HG03108 (cell line): ENCODE data around the gene HOXB8.

ENCODE experiments used
- ATAC-seq: cut with Tn5 transposase; IDR thresholded peaks from one replicate; pipeline ENCODE4 v1.9.1; 2021; ENCODE audit warnings: moderate library complexity; ENCODE audit not compliant: unreplicated experiment

Gene HOXB8

DNA sequence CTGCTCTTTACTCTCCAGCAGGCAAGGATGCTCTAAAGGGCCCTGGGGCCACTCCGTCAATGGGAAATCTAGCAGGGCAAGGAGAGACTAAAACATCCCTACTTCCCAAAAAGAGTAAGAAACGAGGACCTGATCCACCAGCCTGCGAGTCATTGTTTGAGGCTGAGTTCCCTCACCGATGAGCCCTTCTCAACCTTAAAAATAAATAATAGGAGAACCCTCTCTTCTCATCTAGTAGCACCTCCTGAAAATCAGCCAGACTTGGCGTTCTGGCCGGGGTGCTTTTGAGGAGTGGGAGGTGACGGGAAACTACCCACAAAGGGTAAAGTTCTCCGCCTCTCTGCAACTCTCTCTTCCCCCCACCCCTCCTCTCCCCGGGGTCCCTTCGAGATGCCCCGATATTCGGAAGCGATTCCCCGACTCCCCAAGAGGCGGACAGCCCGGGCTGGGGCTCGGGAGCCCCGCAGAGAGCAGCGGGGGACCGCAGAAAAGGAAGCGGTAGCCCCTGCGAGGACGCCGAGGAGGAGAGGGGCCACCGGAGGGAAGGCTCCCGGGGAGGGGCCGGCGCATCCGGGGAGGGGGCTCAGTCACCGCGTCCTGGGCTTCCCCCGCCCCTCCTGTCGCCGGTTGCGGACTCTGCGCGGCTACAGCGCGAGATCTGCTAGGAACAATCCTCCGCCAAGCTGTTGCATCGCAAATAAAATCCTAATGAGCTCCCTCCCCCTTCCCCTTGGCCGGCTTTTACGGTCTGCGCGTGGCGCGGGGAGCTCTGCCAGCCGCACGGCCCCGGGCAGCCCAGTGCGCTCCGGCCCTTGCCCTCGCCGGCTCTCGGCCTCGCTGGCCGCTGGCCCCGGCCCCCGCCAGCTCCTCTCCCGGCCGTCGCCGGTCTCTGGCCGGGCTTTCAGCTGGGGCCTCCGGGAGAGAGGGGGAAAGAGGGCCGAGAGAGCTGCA, 9.7 kb upstream of the HOXB8 start:
- ATAC-seq, result no peak

DNA sequence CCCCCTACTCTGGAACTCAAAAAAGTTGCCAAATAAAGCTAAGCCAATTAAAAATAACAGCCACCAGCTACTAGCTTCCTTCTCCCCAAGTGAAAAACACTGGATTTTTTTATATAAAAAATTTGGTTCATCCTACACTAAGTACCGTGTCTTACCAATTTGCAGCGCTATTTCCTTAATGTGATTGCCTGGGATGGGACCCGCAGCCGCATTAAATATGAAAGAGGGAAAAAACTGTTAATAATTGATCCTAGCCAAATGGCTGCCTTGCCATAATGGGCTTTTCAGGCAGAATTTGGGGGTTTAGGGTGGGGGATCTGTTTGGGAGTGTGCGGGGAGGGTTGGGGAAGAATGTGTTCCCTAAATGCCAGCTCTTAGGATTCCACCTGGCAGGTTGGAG, 9.0 kb upstream of the HOXB8 start:
- ATAC-seq, result no peak

GRCh38 chr17:48623583-48623982, 8.5 kb upstream of the HOXB8 start:
- ATAC-seq, result no peak

GRCh38 chr17:48622857-48623256, 7.8 kb upstream of the HOXB8 start:
- ATAC-seq, result no peak

- no peak for ATAC-seq
Observed at GRCh38 chr17:48621410-48622392, 6.6 kb upstream of the HOXB8 start.

- ATAC-seq, result no peak
Observed at GRCh38 chr17:48620461-48621139, 5.5 kb upstream of the HOXB8 start.

DNA sequence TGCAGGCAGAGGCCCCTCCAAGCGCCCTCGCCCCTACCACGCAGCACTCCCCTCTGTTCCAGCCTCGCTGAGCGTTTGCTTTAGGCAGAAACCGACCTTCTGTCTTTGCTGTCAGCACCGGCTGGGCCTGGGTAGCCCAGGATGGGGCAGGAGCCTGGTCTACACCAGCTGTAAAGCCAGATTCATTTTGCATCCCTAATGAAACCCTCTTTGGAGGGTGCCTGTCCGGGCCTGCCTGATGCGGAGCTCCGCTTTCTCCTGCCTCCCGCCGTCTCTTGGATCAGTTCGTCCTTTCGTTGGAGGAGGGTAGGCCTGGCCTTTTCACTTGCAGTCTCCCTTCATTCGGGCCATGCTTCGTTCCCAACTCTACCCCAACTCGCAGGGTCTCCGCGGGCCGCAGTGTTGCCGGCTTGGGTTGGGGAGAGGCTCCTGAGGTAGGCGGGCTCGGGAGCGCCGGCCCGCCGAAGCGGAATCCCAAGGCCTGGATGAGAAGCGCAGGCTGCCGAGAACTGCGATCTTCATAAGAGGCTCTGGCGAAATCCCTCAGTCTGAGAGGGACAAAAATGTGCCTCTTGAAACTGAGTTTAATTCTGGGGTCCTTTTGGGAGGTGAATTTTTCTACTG, 4.8 kb upstream of the HOXB8 start:
- no peak for ATAC-seq

DNA sequence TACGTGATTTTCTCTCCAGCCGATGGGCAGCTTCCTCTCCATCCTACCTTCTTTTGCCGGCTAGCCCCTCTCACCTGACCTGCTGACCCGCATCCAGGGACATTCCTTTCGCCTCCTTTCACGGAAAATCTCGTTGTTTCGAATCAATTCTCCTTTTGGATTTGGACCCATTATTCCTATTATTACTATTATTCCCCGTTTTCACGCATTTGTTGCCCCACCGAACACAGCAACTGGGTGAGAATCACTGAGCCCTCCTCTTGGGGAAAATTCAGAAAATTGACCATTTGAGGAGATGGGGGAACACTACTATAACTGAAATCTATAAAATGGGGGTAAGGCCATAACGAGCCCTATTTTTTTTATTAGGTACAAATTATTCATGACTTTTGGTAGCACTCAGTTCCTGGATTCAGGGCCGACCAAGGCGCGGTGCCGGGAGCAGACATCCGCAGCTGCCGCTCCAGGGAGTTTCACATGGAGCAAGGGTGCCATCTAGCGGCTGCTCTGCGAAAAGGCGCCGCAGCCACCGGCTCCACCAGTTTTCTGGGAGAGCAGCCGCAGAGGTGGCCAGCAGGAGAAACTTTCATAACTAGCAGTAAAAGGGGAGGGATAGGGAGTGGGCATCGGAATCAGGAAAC, 3.3 kb upstream of the HOXB8 start:
- no peak for ATAC-seq

- no peak for ATAC-seq
Observed at GRCh38 chr17:48617471-48618255, 2.6 kb upstream of the HOXB8 start.

DNA sequence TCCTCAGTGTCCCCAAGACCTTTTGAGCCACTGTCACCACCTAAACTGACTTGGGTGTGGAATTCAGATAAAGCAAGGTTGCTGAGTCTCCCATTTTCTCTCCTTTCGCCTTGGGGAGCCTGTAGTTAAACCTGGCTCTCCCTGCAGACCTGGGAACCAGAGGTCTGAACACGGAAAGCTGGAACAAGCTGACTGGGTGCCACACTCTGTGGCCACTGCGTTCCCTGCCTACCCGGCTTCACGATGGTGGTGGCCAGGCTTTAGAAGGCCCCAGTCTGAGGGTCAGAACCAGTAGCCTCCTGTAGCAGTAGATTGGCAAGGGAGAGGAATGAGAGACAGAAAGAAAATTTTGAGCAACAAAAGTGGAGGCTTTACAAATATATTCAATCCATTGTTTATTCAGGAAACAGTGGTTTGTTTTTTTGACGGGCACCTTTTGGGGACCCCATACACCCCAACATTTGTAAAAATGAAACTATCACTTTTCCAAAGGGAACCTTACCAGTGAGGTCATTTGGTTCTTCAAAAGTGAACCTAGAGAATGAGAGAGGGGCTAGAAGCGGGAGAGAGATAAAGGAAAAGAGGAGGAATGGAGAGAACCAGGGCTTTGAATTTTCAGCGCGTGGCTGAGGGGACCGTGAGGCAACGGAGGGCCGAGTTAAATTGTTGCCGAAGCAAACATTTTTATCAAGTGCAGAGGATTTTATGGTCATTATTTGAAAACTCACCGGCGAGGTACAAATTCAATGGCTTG, 1.8 kb upstream of the HOXB8 start:
- ATAC-seq, result no peak

- no peak for ATAC-seq
Observed at GRCh38 chr17:48615963-48616716, 1.0 kb upstream of the HOXB8 start.

DNA sequence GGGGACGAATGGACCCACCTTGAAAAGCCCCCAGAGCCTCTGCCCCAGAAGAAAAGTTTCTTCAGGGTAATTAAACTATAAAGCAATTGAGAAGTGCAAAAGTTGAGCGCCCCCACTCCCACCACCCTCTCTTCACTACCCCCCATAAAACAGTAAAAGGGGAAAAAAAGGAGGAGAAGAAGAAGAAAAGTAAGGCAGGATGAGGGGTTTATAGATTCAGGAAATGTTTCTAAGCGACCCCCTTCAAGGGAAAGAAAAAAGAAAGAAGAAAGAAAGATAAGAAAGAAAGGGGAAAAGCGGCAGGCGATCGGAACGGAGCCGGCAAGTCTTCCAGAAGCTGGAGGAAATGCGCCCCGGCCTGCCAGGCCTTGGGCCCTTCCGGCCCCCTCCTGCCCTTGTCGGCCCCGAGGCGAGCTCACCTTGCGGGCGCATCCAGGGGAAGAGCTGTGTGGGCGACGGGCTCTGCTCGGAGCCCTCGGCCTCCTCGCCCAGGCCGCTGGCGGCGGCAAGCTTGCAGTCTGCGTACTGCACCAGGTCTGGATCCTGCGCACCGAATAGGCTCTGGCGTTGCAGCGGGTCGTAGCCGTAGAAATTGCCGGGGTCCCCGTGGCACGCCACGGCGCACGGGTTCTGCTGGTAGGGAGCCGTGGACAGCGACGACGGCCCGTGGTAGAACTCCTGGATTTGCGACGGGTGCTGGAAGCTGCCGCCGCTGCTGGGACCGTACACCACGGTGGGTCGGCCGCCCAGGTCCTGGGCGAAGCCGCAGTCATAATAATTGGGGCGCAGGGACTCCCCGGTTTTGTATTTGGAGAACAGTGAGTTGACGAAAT, 1.0 kb downstream of the HOXB8 start:
- no peak for ATAC-seq

DNA sequence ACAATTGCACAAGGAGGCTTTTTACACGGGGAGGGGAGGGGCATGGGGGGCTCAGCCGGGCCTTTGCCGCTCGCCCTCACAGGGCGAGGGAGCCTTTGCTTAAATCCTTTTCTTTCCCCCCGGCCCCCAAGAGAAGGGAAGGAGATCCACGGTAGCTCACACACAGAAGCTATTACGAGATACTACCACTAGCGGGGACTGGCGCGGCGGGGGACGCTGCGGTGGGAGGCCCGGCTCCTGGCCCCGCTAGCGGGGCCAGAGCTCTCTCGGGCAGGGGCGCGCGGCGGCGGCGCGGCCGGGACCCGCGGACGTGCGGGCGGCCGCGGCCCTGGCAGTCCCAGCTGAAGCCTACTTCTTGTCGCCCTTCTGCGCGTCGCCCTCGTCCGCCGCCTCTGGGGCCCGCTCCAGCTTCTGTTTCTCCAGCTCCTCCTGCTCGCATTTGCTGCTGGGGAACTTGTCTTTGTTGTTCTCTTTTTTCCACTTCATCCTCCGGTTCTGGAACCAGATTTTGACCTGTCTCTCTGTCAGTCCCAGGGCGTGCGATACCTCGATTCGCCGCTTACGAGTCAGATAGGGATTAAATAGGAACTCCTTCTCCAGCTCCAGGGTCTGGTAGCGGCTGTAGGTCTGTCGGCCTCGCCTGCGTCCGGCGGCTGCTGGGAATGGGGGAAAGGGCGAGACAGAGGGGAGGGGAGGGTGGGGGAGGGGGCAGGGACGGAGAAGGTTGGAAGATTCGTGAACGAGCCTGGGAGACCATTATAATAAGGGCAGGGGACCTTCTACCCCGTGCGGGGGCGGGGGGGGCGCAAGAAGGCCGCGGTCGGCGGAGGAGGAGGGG, 2.0 kb downstream of the HOXB8 start:
- no peak for ATAC-seq

- no peak for ATAC-seq
Observed at GRCh38 chr17:48612456-48612853, 2.6 kb downstream of the HOXB8 start.

GRCh38 chr17:48611681-48612455, 3.2 kb downstream of the HOXB8 start:
- ATAC-seq, result no peak
